Keratinocyte (primary cell): ENCODE data around the gene COL9A3.

Experiments used
- EZH2 ChIP-seq: IDR thresholded peaks from one replicate; pipeline ENCODE4 v1.6.1; 2012; ENCODE audit warnings: inconsistent platforms, mild to moderate bottlenecking, low read length, moderate library complexity
- TF ChIP-seq, protein P1 (sequence below), 3 experiments: IDR thresholded peaks in 1 of 3; conservative IDR thresholded peaks in 1 of 3; optimal IDR thresholded peaks in 1 of 3; 2 replicates in 2 of 3; 3 replicates in 1 of 3; pipeline versions ENCODE3 to v1.5.1; 2011; ENCODE audit warnings: low read length in 3 of 3, mild to moderate bottlenecking in 3 of 3, moderate library complexity in 2 of 3, control low read depth in 1 of 3, inconsistent platforms in 1 of 3; ENCODE audit not compliant: insufficient read depth in 2 of 3; ENCODE audit errors: extremely low read depth in 1 of 3

DNA sequence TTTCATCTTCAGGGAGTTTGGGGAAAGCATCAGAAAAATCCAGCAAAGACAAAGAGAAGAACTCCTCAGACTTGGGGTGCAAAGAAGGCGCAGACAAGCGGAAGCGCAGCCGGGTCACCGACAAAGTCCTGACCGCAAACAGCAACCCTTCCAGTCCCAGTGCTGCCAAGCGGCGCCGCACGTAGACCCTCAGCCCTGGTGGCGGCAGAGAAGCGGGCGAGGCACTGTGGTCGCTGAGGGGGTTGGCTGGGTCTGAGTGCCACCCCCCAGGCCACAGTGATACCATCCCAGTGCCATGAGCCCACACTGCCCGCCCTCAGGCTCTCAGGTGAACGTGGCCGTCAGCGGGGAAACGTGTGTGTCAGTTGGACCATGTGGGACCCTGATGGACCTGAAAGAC lies 17.4 kb upstream of the COL9A3 start:
- TF ChIP-seq, protein P1, sequence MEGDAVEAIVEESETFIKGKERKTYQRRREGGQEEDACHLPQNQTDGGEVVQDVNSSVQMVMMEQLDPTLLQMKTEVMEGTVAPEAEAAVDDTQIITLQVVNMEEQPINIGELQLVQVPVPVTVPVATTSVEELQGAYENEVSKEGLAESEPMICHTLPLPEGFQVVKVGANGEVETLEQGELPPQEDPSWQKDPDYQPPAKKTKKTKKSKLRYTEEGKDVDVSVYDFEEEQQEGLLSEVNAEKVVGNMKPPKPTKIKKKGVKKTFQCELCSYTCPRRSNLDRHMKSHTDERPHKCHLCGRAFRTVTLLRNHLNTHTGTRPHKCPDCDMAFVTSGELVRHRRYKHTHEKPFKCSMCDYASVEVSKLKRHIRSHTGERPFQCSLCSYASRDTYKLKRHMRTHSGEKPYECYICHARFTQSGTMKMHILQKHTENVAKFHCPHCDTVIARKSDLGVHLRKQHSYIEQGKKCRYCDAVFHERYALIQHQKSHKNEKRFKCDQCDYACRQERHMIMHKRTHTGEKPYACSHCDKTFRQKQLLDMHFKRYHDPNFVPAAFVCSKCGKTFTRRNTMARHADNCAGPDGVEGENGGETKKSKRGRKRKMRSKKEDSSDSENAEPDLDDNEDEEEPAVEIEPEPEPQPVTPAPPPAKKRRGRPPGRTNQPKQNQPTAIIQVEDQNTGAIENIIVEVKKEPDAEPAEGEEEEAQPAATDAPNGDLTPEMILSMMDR (optimal IDR thresholded peaks at IDR 0.05 in 1 of 3, IDR thresholded peaks at IDR 0.05 in 1 of 3, conservative IDR thresholded peaks at IDR 0.05 in 1 of 3; ENCODE audit: extremely low read depth in 1 of 3, insufficient read depth in 2 of 3, low read length in 3 of 3): no peak
- TF ChIP-seq EZH2: no peak
